ENCODE data around the gene ALG12.
"Not testable (repeated sequence)": the region's sequence is repeated elsewhere in the genome, so short reads cannot be mapped to it uniquely, and the experiment has no call there.

The ALG12 gene

GRCh38 chr22:49856766-49857618 lies 61.2 kb downstream of the ALG12 start:
- Mint-ChIP-seq H3K27me3 (no peaks in the 10 kb centered on the region), H3K4me1 (ENCODE audit: low read depth) (peaks cover 56% of the 10 kb centered on the region), H3K27ac (peak overlapping the region; percentile 50), H3K36me3 (ENCODE audit: low read depth) (peaks cover 21% of the 10 kb centered on the region), H3K9me3 (no peaks in the 10 kb centered on the region), H3K4me3 (no peak overlapping the region)
- DNase-seq = no peak

GRCh38 chr22:49856343-49856742 lies 61.9 kb downstream of the ALG12 start:
- Mint-ChIP-seq H3K4me1 (ENCODE audit: low read depth) (peaks cover 54% of the 10 kb centered on the region), H3K4me3 (peak overlapping the region; percentile 90), H3K36me3 (ENCODE audit: low read depth) (peaks cover 21% of the 10 kb centered on the region), H3K9me3 (no peaks in the 10 kb centered on the region), H3K27ac (no peak overlapping the region), H3K27me3 (no peaks in the 10 kb centered on the region)
- no peak for DNase-seq

GRCh38 chr22:49855251-49855911 lies 62.9 kb downstream of the ALG12 start:
- Mint-ChIP-seq H3K36me3 (ENCODE audit: low read depth) (peaks cover 21% of the 10 kb centered on the region), H3K4me3 (peak overlapping the region; percentile 90), H3K27me3 (peaks cover 6% of the 10 kb centered on the region), H3K27ac (peak overlapping the region; percentile 61), H3K4me1 (ENCODE audit: low read depth) (peaks cover 50% of the 10 kb centered on the region), H3K9me3 (no peaks in the 10 kb centered on the region)
- no peak for DNase-seq

GRCh38 chr22:49853981-49854831 lies 64.0 kb downstream of the ALG12 start:
- Mint-ChIP-seq H3K4me3 (peak overlapping the region; percentile 90), H3K27me3 (peaks cover 14% of the 10 kb centered on the region), H3K36me3 (ENCODE audit: low read depth) (peaks cover 21% of the 10 kb centered on the region), H3K9me3 (no peaks in the 10 kb centered on the region), H3K4me1 (ENCODE audit: low read depth) (peaks cover 51% of the 10 kb centered on the region), H3K27ac (peak overlapping the region; percentile 92)
- DNase-seq = peak; percentile 55

- Mint-ChIP-seq H3K27me3 (peaks cover 16% of the 10 kb centered on the region), H3K9me3 (no peaks in the 10 kb centered on the region), H3K4me3 (peak within 1 kb of the TSS; percentile 90), H3K4me1 (ENCODE audit: low read depth) (peaks cover 41% of the 10 kb centered on the region), H3K36me3 (ENCODE audit: low read depth) (peaks cover 14% of the 10 kb centered on the region), H3K27ac (peak within 1 kb of the TSS; percentile 92)
- DNase-seq = peak; percentile 99
Observed at GRCh38 chr22:49852898-49853894, 65.0 kb downstream of the ALG12 start, which contains the start of gene ZBED4. ZBED4 (plus strand) TSS chr22:49853844; CDS start chr22:49883663, 29,819 bp downstream.

GRCh38 chr22:49852568-49852897 lies 65.7 kb downstream of the ALG12 start:
- not testable (repeated sequence) for H3K9me3 Mint-ChIP-seq, DNase-seq
- peaks cover 14% of the 10 kb centered on the region for H3K36me3 Mint-ChIP-seq (ENCODE audit: low read depth)
- H3K27ac Mint-ChIP-seq = peak overlapping the region; percentile 44
- H3K27me3 Mint-ChIP-seq = peaks cover 22% of the 10 kb centered on the region
- H3K4me1 Mint-ChIP-seq (ENCODE audit: low read depth) = peaks cover 39% of the 10 kb centered on the region
- H3K4me3 Mint-ChIP-seq = peak overlapping the region; percentile 69

GRCh38 chr22:49850959-49851802 lies 67.1 kb downstream of the ALG12 start:
- Mint-ChIP-seq H3K27ac (peak overlapping the region; percentile 8), H3K9me3 (no peaks in the 10 kb centered on the region), H3K36me3 (ENCODE audit: low read depth) (peaks cover 11% of the 10 kb centered on the region), H3K27me3 (peaks cover 26% of the 10 kb centered on the region), H3K4me1 (ENCODE audit: low read depth) (peaks cover 31% of the 10 kb centered on the region), H3K4me3 (peak overlapping the region; percentile 41)
- DNase-seq = no peak

All from activated T-cell treated with anti-CD3 and anti-CD28 coated beads, Interleukin-2, amount 50 U/mL, for 24 hours (primary cell).